HG03521 (cell line): ENCODE results near the gene ZNF831.

ENCODE experiments used
- ATAC-seq: cut with Tn5 transposase; IDR thresholded peaks from one replicate; pipeline ENCODE4 v1.9.1; 2021; ENCODE audit warnings: mild to moderate bottlenecking, moderate library complexity; ENCODE audit not compliant: unreplicated experiment

ZNF831 gene

GRCh38 chr20:59154317-59155013, 9.2 kb upstream of the ZNF831 start:
- ATAC-seq: no peak

- ATAC-seq: no peak
Measured at GRCh38 chr20:59157064-59157463, 6.6 kb upstream of the ZNF831 start.

GRCh38 chr20:59157531-59157930, 6.1 kb upstream of the ZNF831 start:
- ATAC-seq: no peak

- ATAC-seq: no peak
Measured at GRCh38 chr20:59157961-59158541, 5.6 kb upstream of the ZNF831 start.

GRCh38 chr20:59158673-59159072, 4.9 kb upstream of the ZNF831 start:
- no peak for ATAC-seq

- ATAC-seq: no peak
Measured at GRCh38 chr20:59159091-59159490, 4.5 kb upstream of the ZNF831 start.

GRCh38 chr20:59159493-59160376, 3.9 kb upstream of the ZNF831 start:
- no peak for ATAC-seq

GRCh38 chr20:59160389-59161115, 3.1 kb upstream of the ZNF831 start:
- ATAC-seq: no peak

- no peak for ATAC-seq
Measured at GRCh38 chr20:59161721-59162120, 1.9 kb upstream of the ZNF831 start.

- no peak for ATAC-seq
Measured at GRCh38 chr20:59164686-59165391, 1.2 kb downstream of the ZNF831 start.

GRCh38 chr20:59165396-59165795, 1.8 kb downstream of the ZNF831 start:
- no peak for ATAC-seq

- no peak for ATAC-seq
Measured at GRCh38 chr20:59165891-59166709, 2.5 kb downstream of the ZNF831 start.

GRCh38 chr20:59170406-59171349, 7.1 kb downstream of the ZNF831 start:
- ATAC-seq: no peak

- no peak for ATAC-seq
Measured at GRCh38 chr20:59171986-59172385, 8.4 kb downstream of the ZNF831 start.

GRCh38 chr20:59173938-59174491, 10.4 kb downstream of the ZNF831 start:
- no peak for ATAC-seq

GRCh38 chr20:59175002-59175401, 11.4 kb downstream of the ZNF831 start:
- no peak for ATAC-seq

- no peak for ATAC-seq
Measured at GRCh38 chr20:59175861-59176260, 12.2 kb downstream of the ZNF831 start.

- no peak for ATAC-seq
Measured at GRCh38 chr20:59176812-59177211, 13.2 kb downstream of the ZNF831 start.
